EH (cell line): ENCODE measurements around the gene RFK.
"Not testable (repeated sequence)": the region's sequence is repeated elsewhere in the genome, so short reads cannot be mapped to it uniquely, and the experiment has no call there.

Source experiments
- DNase-seq: peaks from one replicate; pipeline ENCODE4 v3.0.0-alpha.2; 2015; ENCODE audit warnings: low read depth

Gene RFK

GRCh38 chr9:76370396-76371023 is 23.7 kb downstream of the RFK start:
- no peak for DNase-seq

GRCh38 chr9:76369583-76369982 is 24.6 kb downstream of the RFK start:
- no peak for DNase-seq

DNA sequence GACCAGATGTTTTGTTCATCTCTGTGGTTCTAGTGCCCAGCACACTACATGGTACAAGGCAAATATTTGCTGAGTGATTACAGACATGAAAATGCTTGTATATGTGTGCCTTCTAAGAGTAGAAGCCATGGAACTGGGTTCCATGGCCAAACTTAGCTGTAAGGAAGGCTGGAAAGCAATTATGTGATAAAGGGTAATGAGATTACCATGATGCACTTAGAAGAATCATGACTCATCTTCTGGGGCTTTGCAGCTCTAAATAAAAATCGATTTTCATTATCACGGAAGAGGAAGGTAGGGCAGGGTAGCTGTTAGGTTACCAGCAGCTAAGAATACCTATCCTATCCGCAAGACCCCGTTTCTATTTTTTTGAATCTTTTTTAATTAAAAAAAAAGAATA is 28.0 kb downstream of the RFK start:
- DNase-seq, result no peak

- DNase-seq, result peak; percentile 53
Measured at GRCh38 chr9:76365028-76365427, 29.2 kb downstream of the RFK start.

- DNase-seq, result no peak
Measured at GRCh38 chr9:76363032-76363395, 31.2 kb downstream of the RFK start.

GRCh38 chr9:76362332-76363031 is 31.7 kb downstream of the RFK start:
- not testable (repeated sequence) for DNase-seq

DNA sequence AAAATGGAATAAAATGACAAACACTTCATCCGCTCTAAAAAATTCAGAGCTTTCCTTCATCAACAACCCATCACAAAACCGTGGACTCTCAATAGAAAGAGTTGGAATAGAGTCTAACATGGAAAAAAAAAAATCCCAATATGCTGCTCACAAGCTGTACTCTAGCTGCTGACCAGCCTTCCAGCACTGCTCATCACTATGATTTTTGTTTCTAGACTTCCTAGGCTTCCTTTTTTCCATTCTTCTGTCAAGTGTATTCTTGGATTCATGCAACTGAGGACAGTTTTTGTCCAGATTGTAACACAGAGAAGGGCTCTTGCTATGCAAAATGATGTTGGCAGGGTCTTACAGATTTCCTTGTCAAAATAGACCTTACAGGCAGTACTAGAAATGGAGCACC is 34.5 kb downstream of the RFK start:
- DNase-seq, result no peak

GRCh38 chr9:76359365-76359764 is 34.9 kb downstream of the RFK start:
- no peak for DNase-seq

DNA sequence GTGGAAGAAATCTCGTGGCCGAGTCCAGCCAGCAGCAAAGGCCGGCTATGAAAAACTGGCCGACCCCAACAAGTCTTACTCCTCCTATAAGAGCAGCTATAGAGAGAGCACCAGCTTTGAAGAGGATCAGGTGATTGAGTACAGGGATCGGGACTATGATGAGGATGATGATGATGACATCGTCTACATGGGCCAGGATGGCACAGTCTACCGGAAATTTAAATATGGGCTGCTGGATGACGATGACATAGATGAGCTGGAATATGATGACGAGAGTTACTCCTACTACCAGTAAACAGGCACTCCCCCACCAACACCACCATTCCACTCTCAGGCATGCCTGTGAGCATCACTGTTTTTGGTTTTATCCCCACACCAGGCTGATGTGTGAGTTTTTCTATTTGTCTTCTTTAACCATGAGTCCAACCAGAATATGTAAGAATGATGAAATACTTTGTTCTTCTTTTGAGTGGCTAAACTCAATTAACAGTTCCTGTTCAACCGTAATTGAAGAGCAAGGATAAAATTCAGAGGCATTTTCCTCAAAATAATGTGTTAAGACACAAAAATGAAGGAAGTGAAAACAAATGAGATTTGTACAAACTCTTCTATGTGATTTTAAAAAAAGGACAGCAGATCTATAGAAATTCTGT is 35.5 kb downstream of the RFK start:
- DNase-seq, result no peak

DNA sequence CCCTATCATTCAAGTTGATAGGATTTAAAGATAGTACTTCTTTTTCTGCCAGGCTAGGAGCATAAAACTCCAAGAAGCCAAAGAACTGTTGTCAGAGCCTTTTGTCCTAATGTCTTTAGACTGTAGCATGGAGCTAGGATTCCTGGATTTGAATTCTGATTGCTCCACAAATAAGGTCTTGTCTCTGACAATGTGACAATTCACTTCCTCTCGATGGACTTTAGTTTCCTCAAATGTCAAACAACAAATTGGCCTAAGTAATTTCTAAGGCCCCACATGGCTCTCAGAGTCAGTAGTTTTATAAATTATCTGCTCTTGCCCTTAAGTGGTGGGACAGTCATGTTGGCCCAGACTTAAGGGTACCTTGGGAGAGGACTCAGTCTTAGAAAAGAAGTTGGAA is 36.7 kb downstream of the RFK start:
- DNase-seq, result no peak

GRCh38 chr9:76355886-76356285 is 38.3 kb downstream of the RFK start:
- no peak for DNase-seq

DNA sequence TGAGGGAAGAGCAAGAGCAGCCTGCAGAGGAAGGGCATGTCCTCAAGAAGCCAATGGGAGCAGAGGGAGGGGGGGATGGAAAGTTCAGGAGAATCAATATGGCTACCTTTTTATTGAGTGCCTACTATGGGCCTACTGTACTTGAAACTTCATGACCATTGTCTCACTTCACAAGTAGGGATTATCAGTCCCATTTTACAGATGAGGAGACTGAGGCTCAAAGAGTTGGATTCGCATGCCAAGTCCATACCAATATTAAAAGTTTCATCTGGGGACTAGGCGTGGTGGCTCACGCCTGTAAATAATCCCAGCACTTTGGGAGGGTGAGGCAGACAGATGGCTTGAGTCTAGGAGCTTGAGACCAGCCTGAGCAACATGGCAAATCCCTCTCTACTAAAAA is 40.0 kb downstream of the RFK start:
- no peak for DNase-seq

- DNase-seq, result no peak
Measured at GRCh38 chr9:76353280-76353679, 40.9 kb downstream of the RFK start.

GRCh38 chr9:76352026-76352620 is 42.1 kb downstream of the RFK start:
- no peak for DNase-seq

DNA sequence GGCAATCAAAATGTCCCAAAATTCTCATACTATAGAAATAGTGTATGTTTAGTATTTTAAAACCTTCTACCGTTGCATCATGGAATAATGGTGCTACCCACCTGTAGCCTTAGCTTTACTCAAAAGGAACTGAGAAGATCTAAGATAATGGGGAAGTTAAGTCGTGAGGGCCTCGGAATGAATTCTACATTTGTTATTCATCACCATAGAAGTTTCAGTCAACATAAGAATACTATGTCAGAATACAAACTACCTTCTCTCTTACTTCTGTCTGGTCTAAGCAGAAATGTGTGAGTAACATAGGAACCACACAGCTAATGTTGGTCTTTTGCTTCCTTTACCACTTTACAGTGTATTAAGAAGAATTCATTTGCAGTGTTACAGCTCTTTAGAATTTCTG is 43.2 kb downstream of the RFK start:
- DNase-seq, result no peak

GRCh38 chr9:76349865-76350264 is 44.4 kb downstream of the RFK start:
- no peak for DNase-seq

DNA sequence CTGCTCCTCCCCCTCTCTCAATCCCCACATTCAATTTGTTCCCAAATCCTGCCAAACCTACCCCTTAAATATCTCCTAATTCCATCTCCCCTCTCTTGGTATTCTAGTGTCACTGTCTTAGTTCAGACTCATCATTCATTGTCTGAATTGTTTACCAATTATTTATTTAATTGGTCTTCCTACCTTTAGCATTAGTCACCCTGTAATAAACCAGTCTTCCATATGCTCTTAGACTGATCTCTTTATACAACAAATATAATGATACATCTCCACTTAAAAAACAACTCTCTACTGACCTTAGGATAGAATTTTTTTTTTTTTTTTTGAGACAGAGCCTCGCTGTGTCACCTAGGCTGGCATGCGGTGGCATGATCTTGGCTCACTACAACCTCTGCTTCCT is 51.4 kb downstream of the RFK start:
- no peak for DNase-seq

DNA sequence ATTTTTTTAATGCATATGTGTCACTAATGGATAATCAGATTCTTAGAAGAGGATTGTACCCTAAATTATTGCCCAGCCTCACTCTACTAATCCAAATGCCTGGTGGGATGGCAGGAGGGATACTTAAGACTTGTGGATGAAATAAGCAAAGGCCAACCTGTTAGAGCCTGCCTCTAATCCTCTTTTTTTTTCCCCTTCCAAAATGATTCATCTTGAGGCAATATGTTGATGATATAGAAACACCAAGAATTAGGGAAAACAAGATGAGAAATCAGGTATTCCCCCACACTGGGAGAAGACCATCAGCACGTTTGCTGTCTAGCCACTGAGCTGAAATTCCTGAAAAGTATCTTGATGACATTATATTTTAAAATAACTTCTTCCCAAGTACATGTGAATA is 52.0 kb downstream of the RFK start:
- DNase-seq, result no peak

DNA sequence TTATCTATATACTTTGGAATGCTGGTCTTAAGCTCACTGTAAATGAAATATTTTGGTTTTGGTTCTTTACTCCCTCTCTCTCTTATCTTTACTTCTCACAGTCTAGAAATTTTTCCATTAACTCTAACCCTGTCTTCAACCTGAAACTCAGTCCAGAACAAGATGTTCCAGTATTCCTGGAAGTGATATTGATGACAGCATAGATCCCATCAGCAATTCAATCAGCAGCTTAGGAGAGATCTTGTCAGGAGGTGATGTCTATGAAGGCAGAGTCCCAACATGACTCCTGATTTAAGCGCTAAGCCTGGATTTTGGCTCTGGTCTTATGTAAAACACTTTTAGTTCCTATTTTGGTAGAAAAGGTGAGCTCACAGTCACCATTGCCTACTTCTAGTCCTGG is 52.6 kb downstream of the RFK start:
- no peak for DNase-seq

DNA sequence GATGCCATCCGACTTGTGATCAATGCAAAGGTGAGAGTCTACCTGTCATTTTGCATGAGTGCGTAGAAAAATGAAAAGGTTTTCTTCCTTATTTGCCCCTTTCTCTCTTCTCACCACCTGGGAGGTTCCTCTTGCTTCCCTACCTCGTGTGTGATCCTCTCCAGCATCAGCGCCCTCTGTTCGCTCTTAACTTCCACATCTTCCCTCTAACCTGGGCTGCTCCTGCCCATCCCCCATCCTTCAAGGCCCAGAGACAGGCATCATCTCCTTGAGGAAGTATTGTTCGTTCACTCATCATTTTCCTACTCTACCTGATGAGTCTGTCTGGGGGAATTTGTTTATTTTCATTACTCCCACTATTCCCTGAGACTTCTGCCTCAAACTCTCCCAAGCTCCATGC is 55.8 kb downstream of the RFK start:
- DNase-seq, result no peak

DNA sequence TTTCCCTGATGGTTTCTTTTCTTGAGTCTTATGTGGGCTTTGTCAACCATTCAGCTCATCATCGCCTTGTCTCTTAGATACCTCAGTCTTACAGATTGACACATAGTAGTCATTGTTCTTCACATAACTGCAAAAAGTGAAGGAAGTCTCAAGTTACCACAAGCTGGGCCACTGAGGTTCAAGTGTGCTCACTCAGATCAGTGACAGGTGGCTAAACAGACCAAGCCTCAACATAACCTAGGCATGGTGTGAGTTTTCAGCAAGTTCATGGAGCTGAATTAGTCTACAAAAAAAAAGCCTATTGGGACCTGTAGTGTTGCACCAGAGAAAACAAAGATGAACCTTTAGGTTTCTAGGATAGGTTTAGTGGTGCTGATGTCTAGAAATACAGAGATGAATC is 58.2 kb downstream of the RFK start:
- no peak for DNase-seq
